Ovary (tissue), 9 donors: ENCODE measurements around the gene STIM1. TPM values are rescaled to one million over a fixed set of nuclear protein-coding genes. Genes with fewer than 3 reads are reported as not detected.

Experiments used
- DNase-seq, 5 donors: peaks; one replicate each; pipeline ENCODE4 v3.0.0-alpha.2; 2019 to 2020
- H3K27ac ChIP-seq, 2 donors: fragments of 200-600 bp; one replicate each; pipeline versions ENCODE4 v1.5.1 to v1.8.0; 2019 to 2022
- H3K27me3 ChIP-seq: fragments of 200-600 bp; one replicate; pipeline ENCODE4 v1.8.0; 2022
- H3K36me3 ChIP-seq: fragments of 200-600 bp; sonication (generic); one replicate; pipeline ENCODE4 v1.5.1; 2019
- H3K4me1 ChIP-seq: one replicate; pipeline ENCODE4 v1.8.1; 2013; ENCODE audit warnings: mild to moderate bottlenecking, moderate library complexity; ENCODE audit not compliant: insufficient read depth
- H3K4me3 ChIP-seq: fragments of 200-600 bp; sonication (generic); one replicate; pipeline ENCODE4 v1.5.1; 2017
- H3K9me3 ChIP-seq, 2 donors: fragments of 200-600 bp in 1 of 2; sonication (generic) in 1 of 2; one replicate each; pipeline versions ENCODE4 v1.5.1 to v1.8.1; 2013 to 2019; ENCODE audit warnings: mild to moderate bottlenecking in 1 of 2, moderate library complexity in 1 of 2
- EP300 ChIP-seq: sonication (generic); formaldehyde crosslinking; IDR thresholded peaks from one replicate; pipeline ENCODE4 v1.6.1; 2017; ENCODE audit warnings: antibody characterized with exemption
- POLR2A ChIP-seq: fragments of 450-650 bp; IDR thresholded peaks from one replicate; pipeline ENCODE4 v1.6.1; 2017; ENCODE audit warnings: antibody characterized with exemption, mild to moderate bottlenecking, moderate library complexity
- WGBS, 3 donors: extraction: QIAGEN DNeasy Blood & Tissue Kit in 1 of 3; methylation state at CpG; one replicate each; pipeline versions ENCODE4 v1.1.5 to v1.1.7; 2013 to 2017; 5-methylcytosine and 5-hydroxymethylcytosine counted together
- intact Hi-C, 4 donors: fragments of 100-400 bp; cut with DNase I; formaldehyde crosslinking; loops; one replicate each; pipeline versions ENCODE4 v1.11.0 to v1.15.1; 2022 to 2023
- polyA plus RNA-seq, 2 donors: library from polyadenylated mRNA; stranded (reverse); fragments of 200-250 nt in 1 of 2; fragments of 350-450 nt in 1 of 2; fragmentation: Illumina TruSeq in 1 of 2; extraction: RNeasy Lipid Tissue Mini Kit (QIAGEN cat#74804) in 1 of 2; gene quantifications; one replicate each; pipeline ENCODE4 v1.2.3, GENCODE V29; 2013 to 2014
- total RNA-seq, 7 donors: library from RNA; depleted of rRNA in 2 of 7; stranded (reverse); fragments of >200 nt in 2 of 7; fragmentation: NEBNext Ultra II Directional in 3 of 7; extraction: Animal tissue kit (Norgen Biotek cat#: 25700) in 3 of 7; gene quantifications; one replicate each; pipeline versions ENCODE4 v1.1.0 to v1.2.4, GENCODE V29; 2016 to 2023
- TF ChIP-seq, protein P1 (sequence below), 3 donors: fragments of 450-650 bp in 2 of 3; fragments of 200-600 bp in 1 of 3; IDR thresholded peaks; one replicate each; pipeline versions ENCODE4 v1.5.1 to v1.8.0; 2016 to 2022; ENCODE audit warnings: antibody characterized with exemption in 3 of 3, mild to moderate bottlenecking in 1 of 3
- donor health status: DM: no; HTN: no; CAD: no; lungs with moderate emphysema.
- donor health status: DM: no; HTN: no; CAD: no.
- donor health status: Bipolar disorder and iron deficiency.
- donor health status: DM: yes; HTN: yes; CAD: no.
- donor health status: DM: no; HTN: no; CAD: no.
- donor health status: DM: yes; HTN: yes; CAD: no.

Gene STIM1
- total and polyA plus RNA-seq, 9 donors, result 26.1 to 75.2 (median 58.7) TPM

DNA sequence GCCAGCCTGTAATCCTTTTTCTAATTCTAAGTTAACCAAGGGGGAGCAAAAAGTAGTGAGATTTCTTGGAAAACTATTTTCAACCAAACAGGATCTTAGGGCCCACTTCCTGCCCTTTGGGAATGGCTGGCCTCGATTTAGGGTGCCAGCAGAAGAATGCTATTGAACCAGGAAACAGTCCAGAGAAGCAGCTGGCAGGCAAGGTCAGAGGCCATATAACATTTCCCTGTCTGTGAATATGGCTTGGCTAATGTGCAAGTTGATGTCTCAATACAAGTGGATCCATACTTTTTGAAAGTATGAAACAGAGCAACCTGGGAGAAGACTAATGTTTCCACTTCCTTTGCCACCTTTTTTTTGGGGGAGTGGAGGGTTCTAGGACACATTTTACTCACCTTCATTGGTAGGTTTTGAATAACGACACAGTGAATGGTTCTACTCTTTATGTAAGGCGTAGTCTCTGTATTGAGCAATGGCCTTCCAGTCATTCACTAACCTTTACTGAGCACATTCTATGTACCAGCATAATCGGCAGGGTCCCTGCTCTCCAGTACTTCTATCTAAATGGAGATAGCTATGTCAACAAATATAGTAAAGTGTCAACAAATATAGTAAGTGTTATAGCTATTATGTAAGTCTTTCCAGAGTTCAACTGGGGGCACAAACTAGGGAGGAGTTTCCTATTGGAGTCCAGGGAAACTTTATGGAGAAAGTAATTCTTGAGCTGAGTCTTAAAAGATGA, 204.9 kb downstream of the STIM1 start:
- DNase-seq, result no peak
- WGBS, 3 donors, result 69 to 72% (median 72%) methylated on average over 4 of the region's 4 CpGs
- Histone ChIP-seq H3K9me3 (no peaks in the 10 kb centered on the region), H3K4me1 (peaks cover 4% of the 10 kb centered on the region), H3K27me3 (no peaks in the 10 kb centered on the region), H3K36me3 (no peaks in the 10 kb centered on the region), H3K27ac (no peak overlapping the region), H3K4me3 (no peak overlapping the region)
- TF ChIP-seq EP300, result no peak
- TF ChIP-seq, protein P1, sequence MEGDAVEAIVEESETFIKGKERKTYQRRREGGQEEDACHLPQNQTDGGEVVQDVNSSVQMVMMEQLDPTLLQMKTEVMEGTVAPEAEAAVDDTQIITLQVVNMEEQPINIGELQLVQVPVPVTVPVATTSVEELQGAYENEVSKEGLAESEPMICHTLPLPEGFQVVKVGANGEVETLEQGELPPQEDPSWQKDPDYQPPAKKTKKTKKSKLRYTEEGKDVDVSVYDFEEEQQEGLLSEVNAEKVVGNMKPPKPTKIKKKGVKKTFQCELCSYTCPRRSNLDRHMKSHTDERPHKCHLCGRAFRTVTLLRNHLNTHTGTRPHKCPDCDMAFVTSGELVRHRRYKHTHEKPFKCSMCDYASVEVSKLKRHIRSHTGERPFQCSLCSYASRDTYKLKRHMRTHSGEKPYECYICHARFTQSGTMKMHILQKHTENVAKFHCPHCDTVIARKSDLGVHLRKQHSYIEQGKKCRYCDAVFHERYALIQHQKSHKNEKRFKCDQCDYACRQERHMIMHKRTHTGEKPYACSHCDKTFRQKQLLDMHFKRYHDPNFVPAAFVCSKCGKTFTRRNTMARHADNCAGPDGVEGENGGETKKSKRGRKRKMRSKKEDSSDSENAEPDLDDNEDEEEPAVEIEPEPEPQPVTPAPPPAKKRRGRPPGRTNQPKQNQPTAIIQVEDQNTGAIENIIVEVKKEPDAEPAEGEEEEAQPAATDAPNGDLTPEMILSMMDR (IDR thresholded peaks at IDR 0.05), result no peak
- TF ChIP-seq POLR2A, result no peak
- intact Hi-C loops, result no loop called here

DNA sequence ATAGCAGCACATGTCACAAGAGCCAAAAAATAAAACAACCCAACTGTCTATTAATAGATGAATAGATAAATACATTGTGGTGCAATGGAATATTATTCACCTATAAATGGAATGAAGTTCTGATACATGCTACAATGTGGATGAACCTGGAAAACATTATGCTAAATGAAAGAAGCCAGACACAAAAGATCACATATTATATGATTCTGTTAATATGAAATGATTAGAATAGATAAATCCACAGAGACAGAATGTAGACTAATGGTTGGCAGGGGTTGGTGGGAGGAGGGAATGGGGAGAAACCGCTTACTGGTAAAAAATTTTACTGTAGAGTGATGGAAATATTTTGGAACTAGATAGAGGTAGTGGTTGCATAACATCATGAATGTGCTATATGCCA, 206.2 kb downstream of the STIM1 start:
- Histone ChIP-seq H3K27ac (no peak overlapping the region), H3K4me3 (no peak overlapping the region), H3K27me3 (no peaks in the 10 kb centered on the region), H3K4me1 (peaks cover 6% of the 10 kb centered on the region), H3K36me3 (no peaks in the 10 kb centered on the region), H3K9me3 (no peaks in the 10 kb centered on the region)
- TF ChIP-seq, protein P1 (IDR thresholded peaks at IDR 0.05), result no peak
- TF ChIP-seq POLR2A (no peak), EP300 (no peak)
- intact Hi-C loops, result no loop called here
- 85 to 95% (median 91%) methylated on average over 1 of the region's 1 CpG for WGBS, 3 donors
- no peak for DNase-seq

DNA sequence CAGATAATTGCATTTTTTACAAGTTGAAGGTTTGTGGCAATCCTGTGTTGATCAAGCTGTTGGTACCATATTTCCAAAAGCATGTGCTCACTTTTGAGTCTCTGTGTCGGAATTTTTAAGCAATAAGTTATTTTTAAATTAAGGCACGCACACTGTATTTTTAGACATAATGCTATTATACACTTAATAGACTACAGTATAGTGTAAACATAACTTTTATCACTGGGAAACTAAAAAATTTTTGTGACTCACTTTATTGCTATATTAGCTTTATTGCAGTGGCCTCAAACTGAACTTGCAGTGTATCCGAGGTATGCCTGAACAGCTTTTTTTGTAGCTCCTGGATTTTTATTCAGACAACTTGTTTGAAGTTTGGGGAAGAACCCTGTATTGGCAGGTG, 207.9 kb downstream of the STIM1 start:
- Histone ChIP-seq H3K4me1 (peaks cover 4% of the 10 kb centered on the region), H3K4me3 (no peak overlapping the region)

DNA sequence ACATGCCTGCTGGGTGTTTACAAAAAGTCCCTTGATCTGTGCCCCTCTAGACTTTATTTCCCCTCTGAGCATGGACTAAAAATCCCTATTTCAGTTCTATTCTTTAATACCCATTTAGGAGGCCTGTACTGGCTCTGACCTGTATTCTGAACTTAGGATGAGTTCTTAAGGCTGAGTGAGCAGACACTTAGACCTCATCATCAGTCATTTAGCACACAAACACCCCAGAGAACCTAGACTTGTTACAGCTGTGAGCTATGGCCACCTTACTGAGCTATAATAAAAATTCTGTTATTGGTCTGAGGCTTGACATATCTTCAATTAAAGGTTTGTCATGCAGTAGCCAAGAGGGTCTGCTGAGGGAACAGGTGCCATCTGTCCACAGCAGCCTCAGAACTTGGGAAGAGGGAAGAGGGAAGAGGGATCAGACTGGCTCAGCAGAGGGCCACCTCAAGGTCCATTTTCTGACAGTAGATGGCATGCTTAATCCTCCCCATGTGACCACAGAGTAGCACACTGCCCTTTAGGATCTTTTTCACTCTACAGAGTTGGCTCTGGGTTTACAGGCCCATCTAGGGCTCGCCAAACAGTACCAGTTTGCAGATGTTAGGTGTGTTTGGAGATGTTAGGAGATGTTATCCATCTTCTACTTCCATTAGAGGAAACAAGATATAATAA, 209.0 kb downstream of the STIM1 start:
- DNase-seq, result no peak
- Histone ChIP-seq H3K9me3 (no peaks in the 10 kb centered on the region), H3K27ac (no peak overlapping the region), H3K36me3 (no peaks in the 10 kb centered on the region), H3K4me1 (peaks cover 4% of the 10 kb centered on the region), H3K27me3 (no peaks in the 10 kb centered on the region), H3K4me3 (no peak overlapping the region)
- 95 to 100% (median 95%) methylated on average over 1 of the region's 1 CpG for WGBS, 3 donors
- intact Hi-C loops, result no loop called here
- TF ChIP-seq POLR2A (no peak), EP300 (no peak)

More for the DNA sequence above, 207.9 kb downstream of the STIM1 start:
- no peaks in the 10 kb centered on the region for H3K36me3 ChIP-seq
- no peak overlapping the region for H3K27ac ChIP-seq
- TF ChIP-seq POLR2A (no peak), EP300 (no peak)
- TF ChIP-seq, protein P1 (IDR thresholded peaks at IDR 0.05), result no peak
- no peaks in the 10 kb centered on the region for H3K27me3 ChIP-seq
- intact Hi-C loops, result no loop called here
- H3K9me3 ChIP-seq, result no peaks in the 10 kb centered on the region
- WGBS, 3 donors, result 54 to 71% (median 63%) methylated on average over 3 of the region's 3 CpGs
- DNase-seq, result no peak

DNA sequence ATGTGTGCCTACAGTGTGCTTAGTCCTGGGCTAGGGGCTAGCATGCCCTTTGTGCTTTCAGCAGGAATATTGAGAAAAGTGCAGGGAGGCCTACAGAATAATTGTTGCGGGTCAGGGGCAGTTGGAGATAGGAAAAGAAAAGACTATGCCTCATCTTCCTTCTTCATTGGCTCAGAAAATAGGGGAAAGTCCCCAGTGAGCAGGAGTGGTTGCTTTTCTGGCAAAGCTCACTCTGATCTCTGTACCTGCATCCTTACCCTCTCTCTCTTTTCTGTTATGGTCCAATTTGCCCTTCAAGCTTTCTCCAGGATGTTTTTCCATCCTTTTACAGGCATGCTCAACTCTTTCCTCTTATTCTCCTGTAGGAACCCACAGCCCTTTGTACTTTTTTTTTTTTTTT, 209.6 kb downstream of the STIM1 start:
- Histone ChIP-seq H3K9me3 (no peaks in the 10 kb centered on the region), H3K27ac (no peak overlapping the region), H3K4me1 (peaks cover 6% of the 10 kb centered on the region), H3K27me3 (no peaks in the 10 kb centered on the region), H3K4me3 (no peak overlapping the region), H3K36me3 (no peaks in the 10 kb centered on the region)
- intact Hi-C loops, result no loop called here
- no peak for DNase-seq
- WGBS, 3 donors, result 91 to 100% (median 92%) methylated on average over 1 of the region's 1 CpG
- TF ChIP-seq, protein P1 (IDR thresholded peaks at IDR 0.05), result no peak
- no peak for TF ChIP-seq POLR2A
- no peak for TF ChIP-seq EP300
